ENCODE data around the gene GID4.

Gene GID4

DNA sequence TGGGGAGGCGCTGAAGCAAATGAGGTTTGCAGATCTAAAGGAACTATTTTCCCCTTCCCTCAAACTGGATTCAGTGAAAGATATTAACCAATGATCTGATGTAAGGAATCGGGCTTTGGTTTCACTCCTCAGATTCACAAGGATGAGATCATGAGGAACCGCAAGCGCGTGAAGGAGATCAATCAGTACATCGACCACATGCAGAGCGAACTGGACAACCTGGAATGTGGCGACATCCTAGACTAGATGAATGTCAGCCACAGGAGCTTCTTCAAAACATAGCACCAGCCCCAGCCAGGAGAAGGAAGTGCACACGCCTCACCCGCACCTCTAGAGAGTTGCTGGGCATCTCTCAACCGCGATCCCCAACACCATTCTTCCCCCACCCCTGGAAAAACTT, 22.8 kb upstream of the GID4 start:
- no peak for DNase-seq (ENCODE audit: low read depth, low spot score)

- no peak for DNase-seq (ENCODE audit: low read depth, low spot score)
Observed at GRCh38 chr17:18017958-18018357, 21.2 kb upstream of the GID4 start.

GRCh38 chr17:18018411-18018921, 20.7 kb upstream of the GID4 start:
- DNase-seq (ENCODE audit: low read depth, low spot score) = no peak

- no peak for DNase-seq (ENCODE audit: low read depth, low spot score)
Observed at GRCh38 chr17:18019838-18020154, 19.4 kb upstream of the GID4 start.

GRCh38 chr17:18020971-18021370, 18.2 kb upstream of the GID4 start:
- DNase-seq (ENCODE audit: low read depth, low spot score) = no peak

DNA sequence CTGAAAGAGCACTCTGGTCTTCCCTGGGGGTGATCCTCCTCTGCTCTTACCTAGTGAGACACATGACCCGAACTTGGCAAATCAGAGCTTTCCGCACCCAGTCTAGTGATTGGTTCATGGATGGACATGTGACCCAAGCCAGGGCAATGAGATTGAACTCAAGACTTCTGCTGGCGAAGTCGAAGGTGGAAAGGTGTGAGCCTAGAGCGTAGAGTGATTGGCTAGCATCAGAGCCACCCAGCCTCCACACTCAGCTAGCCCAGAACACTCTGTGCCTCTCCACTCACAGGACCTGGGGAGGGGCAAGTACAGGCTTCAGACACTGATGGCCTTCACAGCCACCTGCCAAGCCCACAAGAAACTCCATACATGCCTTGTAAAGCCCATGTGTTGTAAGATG, 17.8 kb upstream of the GID4 start:
- DNase-seq (ENCODE audit: low read depth, low spot score) = no peak

- no peak for DNase-seq (ENCODE audit: low read depth, low spot score)
Observed at GRCh38 chr17:18025241-18025944, 13.8 kb upstream of the GID4 start.

DNA sequence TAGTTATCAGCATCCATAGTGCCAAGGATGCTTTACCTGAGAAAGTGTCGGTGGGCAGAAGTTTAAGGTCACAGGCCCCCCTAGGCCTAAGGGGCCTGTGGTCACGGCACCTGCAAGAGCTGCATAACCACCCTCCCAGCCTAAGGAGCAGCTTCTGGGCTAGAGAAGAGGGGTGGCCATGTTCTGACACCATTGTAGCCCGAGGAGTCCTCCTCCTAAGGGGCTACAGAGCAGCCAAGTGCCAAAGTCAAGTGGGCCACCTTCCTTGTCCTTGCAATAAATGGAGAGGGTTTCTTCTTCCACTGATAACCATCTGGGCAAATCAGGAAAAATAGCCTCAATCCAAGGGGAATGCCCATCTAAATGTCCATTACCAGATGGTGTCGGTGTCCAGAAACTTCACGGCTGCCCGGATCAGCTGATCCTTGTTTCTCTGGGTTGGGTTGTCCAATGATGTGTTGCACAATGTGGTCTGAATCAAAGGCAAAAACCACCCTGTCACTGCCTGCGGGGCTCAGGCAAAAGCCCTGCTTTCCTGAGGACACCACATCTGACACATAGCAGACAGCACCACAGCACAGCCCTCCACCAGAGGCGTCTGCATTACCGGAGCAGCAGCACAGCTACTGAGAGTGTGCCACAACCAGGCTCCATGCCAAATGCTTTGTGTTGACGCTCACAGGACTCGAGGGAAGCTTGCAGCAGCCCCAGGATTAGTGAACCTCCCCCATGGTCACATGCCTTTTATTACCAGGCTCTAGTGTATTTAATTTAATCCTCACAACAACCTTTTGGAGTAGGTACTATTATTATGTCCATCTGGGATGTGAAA, 13.0 kb upstream of the GID4 start:
- no peak for DNase-seq (ENCODE audit: low read depth, low spot score)

DNA sequence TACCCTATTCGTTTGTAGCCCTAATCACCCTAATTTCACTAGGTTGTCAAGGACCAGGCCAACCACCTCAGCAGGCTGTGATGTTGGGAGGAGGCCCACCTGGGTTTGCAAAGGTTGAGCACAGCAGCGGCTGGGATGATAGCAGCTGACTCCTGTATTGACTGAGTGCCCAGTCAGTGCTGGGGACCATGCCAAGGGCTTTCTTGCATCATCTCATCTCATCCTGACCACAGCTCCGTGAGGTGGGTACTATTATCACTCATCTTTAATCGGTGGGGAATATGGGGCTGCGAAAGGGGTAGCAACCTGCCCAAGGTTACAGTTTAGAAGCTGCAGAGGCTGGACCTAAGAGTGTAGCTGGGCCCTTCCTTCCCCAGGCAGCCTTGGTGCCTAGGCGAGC, 11.9 kb upstream of the GID4 start:
- no peak for DNase-seq (ENCODE audit: low read depth, low spot score)

DNA sequence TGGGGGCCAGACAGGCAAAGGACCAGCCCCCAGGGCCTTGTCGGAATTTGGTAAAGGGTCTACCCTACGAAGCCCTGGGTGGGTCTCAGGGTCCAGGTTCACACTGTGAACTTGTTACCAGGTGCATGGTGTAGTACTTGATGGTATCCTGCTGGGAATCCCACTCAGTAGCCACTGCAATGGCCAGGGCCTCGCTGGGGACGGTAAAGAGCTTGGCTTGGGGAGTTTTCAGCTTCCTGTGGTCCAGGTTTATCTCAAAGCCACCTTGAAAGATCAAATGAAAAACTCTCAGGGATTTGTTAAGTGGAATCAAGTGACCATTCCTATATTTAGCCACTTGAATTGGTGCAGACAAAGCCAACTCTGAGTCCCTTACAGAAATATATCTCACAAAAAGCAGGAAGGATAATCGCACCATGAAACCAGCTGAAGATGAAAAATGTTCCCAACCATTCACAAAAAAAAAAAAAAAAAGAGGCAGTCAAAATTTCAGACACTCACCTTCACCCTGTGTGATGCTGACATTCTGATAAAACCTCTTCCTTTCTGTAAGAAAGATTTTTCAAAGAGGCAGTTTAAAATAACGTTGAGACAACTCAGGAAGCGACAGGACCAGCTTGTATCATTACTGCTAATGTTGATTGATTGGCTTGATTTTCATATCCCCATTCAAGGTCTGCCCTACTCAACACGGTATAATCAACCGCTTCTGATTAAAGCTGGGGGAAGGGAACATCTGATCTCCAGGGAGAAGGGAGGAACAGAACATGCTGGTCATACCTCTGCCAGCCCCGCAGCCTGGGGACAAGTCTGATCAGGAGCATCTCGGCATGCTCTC, 10.9 kb upstream of the GID4 start:
- DNase-seq (ENCODE audit: low read depth, low spot score) = no peak

DNA sequence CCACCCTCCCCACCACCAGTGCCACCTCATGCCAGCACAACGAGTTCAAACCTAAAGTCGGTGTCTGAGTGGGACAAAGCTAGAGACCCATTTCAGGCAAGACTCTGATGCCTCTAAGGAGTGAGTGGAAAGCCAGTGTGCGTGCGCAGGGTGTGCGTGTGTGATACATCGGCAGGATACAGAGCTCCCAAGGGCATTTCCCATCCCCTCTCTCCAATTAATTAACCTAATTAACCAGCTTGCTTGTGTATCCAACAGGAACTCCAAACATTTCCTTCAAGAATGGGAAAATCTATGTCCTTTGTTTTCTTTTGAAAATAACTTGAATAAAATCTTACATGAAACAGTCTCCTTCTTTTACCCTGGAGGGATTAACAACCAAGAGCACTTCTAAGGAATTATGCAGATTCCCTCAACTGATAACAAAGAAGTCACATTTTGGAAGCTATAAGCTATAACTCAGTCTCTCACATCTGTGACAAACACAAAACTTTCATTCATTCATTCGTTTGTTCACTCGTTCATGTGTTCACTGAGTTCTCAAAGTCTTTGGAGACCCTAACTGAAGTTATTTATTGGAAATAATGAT, 10.2 kb upstream of the GID4 start:
- DNase-seq (ENCODE audit: low read depth, low spot score) = no peak

- DNase-seq (ENCODE audit: low read depth, low spot score) = no peak
Observed at GRCh38 chr17:18031955-18032354, 7.3 kb upstream of the GID4 start.

DNA sequence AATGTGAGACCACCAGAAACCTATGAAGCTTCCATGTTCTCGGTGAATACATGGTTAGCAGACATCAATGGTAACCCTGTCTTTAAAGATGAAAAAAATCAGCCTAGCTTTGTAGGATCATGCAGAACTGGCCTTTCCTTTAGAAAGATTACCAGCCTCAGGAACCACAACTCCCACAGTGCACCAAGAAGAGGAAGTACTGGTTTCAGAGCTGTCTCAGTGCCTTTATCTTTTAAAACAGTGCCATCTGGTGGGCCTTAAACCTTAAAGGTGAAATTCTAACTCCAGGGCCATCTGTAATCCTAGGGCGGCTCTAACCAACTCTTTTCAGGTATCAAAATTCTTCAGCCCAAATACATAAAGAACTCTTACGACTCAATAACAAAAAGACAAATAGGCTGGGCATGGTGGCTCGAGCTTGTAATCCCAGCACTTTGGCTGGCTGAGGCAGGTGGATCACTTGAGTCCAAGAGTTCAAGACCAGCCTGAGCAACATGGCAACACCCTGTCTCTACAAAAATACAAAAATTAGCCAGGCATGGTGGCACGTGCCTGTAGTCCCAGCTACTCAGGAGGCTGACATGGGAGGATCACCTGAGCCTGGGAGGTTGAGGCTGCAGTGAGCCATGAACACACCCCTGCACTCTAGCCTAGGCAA, 5.6 kb upstream of the GID4 start:
- DNase-seq (ENCODE audit: low read depth, low spot score) = peak; percentile 57

GRCh38 chr17:18035704-18036103, 3.5 kb upstream of the GID4 start:
- no peak for DNase-seq (ENCODE audit: low read depth, low spot score)

- DNase-seq (ENCODE audit: low read depth, low spot score) = no peak
Observed at GRCh38 chr17:18037486-18037885, 1.7 kb upstream of the GID4 start.

- no peak for DNase-seq (ENCODE audit: low read depth, low spot score)
Observed at GRCh38 chr17:18038149-18038850, 908 bp upstream of the GID4 start.

GRCh38 chr17:18039535-18040260, 490 bp downstream of the GID4 start:
- no peak for DNase-seq (ENCODE audit: low read depth, low spot score)

DNA sequence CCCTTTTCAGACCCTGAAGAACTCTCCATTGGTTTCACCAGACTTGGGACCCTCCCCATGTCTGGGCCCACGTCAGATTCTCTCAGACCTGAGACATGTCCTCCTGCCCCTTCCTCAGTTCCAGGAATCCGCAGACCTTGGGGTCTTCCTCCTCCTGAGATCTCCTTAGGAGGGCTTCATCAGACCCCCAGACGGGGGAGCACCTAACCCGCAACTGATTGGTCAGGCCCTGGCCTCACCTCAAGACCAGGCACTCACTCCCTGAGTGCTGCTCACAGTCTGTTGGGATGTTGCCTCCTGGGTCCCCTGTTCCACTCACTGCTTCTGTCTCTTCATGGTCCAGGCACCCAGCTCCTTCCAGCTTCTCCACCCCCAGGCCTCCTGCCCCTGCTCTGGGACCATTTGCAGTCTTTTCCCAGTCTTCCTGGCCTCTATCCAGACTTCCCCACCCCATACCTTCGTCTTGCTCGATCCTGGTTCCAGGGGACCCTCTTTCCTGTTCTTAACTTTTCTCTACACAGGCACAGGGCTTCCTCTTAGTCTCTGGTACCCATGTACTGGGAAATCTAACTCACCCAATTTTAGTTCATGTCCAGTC, 1.2 kb downstream of the GID4 start:
- DNase-seq (ENCODE audit: low read depth, low spot score) = no peak

- no peak for DNase-seq (ENCODE audit: low read depth, low spot score)
Observed at GRCh38 chr17:18041776-18042175, 2.6 kb downstream of the GID4 start.

GRCh38 chr17:18042983-18043382, 3.8 kb downstream of the GID4 start:
- DNase-seq (ENCODE audit: low read depth, low spot score) = no peak
